Endothelial cell of umbilical vein (primary cell): ENCODE results near the gene CDHR1. TPM values are rescaled to one million over a fixed set of nuclear protein-coding genes. Genes with fewer than 3 reads are reported as not detected.

Experiments
- BruUV-seq: library from RNA; stranded (reverse); fragments of 400-500 nt; replicated peaks from 2 replicates; lab custom pipeline; 2021; lab: Mats Ljungman, UMichigan
- CTCF ChIA-PET: fragments of 300-600, 350-600 bp; sonication (Branson Sonifier 250); formaldehyde crosslinking; loops from one replicate; lab custom pipeline; 2021; ENCODE audit warnings: antibody characterized with exemption, inconsistent platforms; lab: Charles Lee
- POLR2A ChIA-PET: fragments of 300-600, 350-600 bp; sonication (Branson Sonifier 250); formaldehyde crosslinking; loops from one replicate; lab custom pipeline; 2021; ENCODE audit warnings: antibody characterized with exemption, inconsistent platforms; lab: Charles Lee
- DNase-seq: peaks from one replicate; pipeline ENCODE4 v3.0.0-alpha.2; 2011; ENCODE audit warnings: low read depth, low spot score
- FAIRE-seq: peaks from 2 replicates; lab custom pipeline; 2011; peaks lifted over from hg19 to GRCh38; lab: Jason Lieb, UNC
- H2AFZ ChIP-seq: 2 replicates; pipeline ENCODE4 v1.6.0; 2012; ENCODE audit warnings: low read depth, low read length, control low read depth, inconsistent platforms
- H3K27ac ChIP-seq: 2 replicates; pipeline ENCODE4 v1.5.1; 2011; ENCODE audit warnings: low read depth, mild to moderate bottlenecking, control low read depth, low read length, moderate library complexity; ENCODE audit not compliant: insufficient read depth
- H3K27me3 ChIP-seq, 2 experiments: 2 replicates each; pipeline versions ENCODE4 v1.6.0 to v1.6.1; 2011; ENCODE audit warnings: low read length in 2 of 2, mixed read lengths in 1 of 2; ENCODE audit not compliant: control insufficient read depth in 2 of 2, insufficient read depth in 2 of 2
- H3K36me3 ChIP-seq, 2 experiments: 2 replicates in 1 of 2; 3 replicates in 1 of 2; pipeline ENCODE4 v1.5.1; 2011; ENCODE audit warnings: low read length in 2 of 2, mild to moderate bottlenecking in 1 of 2, moderate library complexity in 1 of 2; ENCODE audit not compliant: control insufficient read depth in 2 of 2, insufficient read depth in 2 of 2; ENCODE audit errors: extremely low read depth in 1 of 2
- H3K4me1 ChIP-seq: 3 replicates; pipeline ENCODE4 v1.5.1; 2011; ENCODE audit warnings: mild to moderate bottlenecking, low read length; ENCODE audit not compliant: control insufficient read depth, insufficient read depth; ENCODE audit errors: extremely low read depth
- H3K4me2 ChIP-seq: 2 replicates; pipeline ENCODE4 v1.6.1; 2011; ENCODE audit warnings: low read length, control low read depth, mixed read lengths; ENCODE audit not compliant: insufficient read depth
- H3K4me3 ChIP-seq, 3 experiments: fragments of 200-600 bp in 1 of 3; sonication (generic), shearing (Covaris generic) in 1 of 3; replicated peaks in 1 of 3; 2 replicates each; pipeline ENCODE4 v1.5.1; 2011 to 2016; ENCODE audit warnings: control low read depth in 3 of 3, low read length in 3 of 3, mild to moderate bottlenecking in 2 of 3, inconsistent platforms in 1 of 3, low read depth in 1 of 3, moderate library complexity in 1 of 3; ENCODE audit not compliant: insufficient read depth in 1 of 3
- H3K79me2 ChIP-seq: 2 replicates; pipeline ENCODE4 v1.6.0; 2012; ENCODE audit warnings: low read length, inconsistent platforms; ENCODE audit not compliant: control insufficient read depth, insufficient read depth
- H3K9ac ChIP-seq: replicated peaks from 2 replicates; pipeline ENCODE3; 2011; ENCODE audit warnings: low read length, control low read depth; ENCODE audit not compliant: insufficient read depth; ENCODE audit errors: extremely low read depth
- H3K9me1 ChIP-seq: replicated peaks from 3 replicates; pipeline ENCODE4 v1.6.0; 2011; ENCODE audit warnings: mild to moderate bottlenecking, low read length; ENCODE audit not compliant: control insufficient read depth, insufficient read depth; ENCODE audit errors: extremely low read depth
- H3K9me3 ChIP-seq: replicated peaks from 2 replicates; pipeline ENCODE4 v1.5.1; 2012; ENCODE audit warnings: low read length, inconsistent platforms; ENCODE audit not compliant: control insufficient read depth, insufficient read depth
- H4K20me1 ChIP-seq: replicated peaks from 2 replicates; pipeline ENCODE3; 2011; ENCODE audit warnings: mild to moderate bottlenecking, low read length; ENCODE audit not compliant: control insufficient read depth, insufficient read depth; ENCODE audit errors: extremely low read depth
- CTCF ChIP-seq, 2 donors: IDR thresholded peaks; 1 replicate in 1 of 2; 2 replicates in 1 of 2; pipeline ENCODE4 v1.5.1; 2011; ENCODE audit warnings: low read length in 2 of 2, mild to moderate bottlenecking in 2 of 2, moderate library complexity in 2 of 2, control low read depth in 1 of 2, inconsistent platforms in 1 of 2, low read depth in 1 of 2; ENCODE audit not compliant: insufficient read depth in 1 of 2; ENCODE audit errors: extremely low read depth in 1 of 2
- EZH2 ChIP-seq: IDR thresholded peaks from 2 replicates; pipeline ENCODE4 v1.6.1; 2012; ENCODE audit warnings: borderline replicate concordance, low read depth, mild to moderate bottlenecking, moderate library complexity, low read length, inconsistent platforms; ENCODE audit not compliant: severe bottlenecking
- FOS ChIP-seq: IDR thresholded peaks from 2 replicates; pipeline ENCODE4 v1.6.1; 2011; ENCODE audit warnings: mild to moderate bottlenecking, low read length, moderate library complexity, borderline replicate concordance; ENCODE audit not compliant: insufficient read depth
- GATA2 ChIP-seq: IDR thresholded peaks from 2 replicates; pipeline ENCODE4 v1.7.0; 2011; ENCODE audit warnings: low read depth, mild to moderate bottlenecking, moderate library complexity, mixed read lengths, low read length; ENCODE audit not compliant: insufficient read length, insufficient read depth
- JUN ChIP-seq: IDR thresholded peaks from 2 replicates; pipeline ENCODE4 v1.6.1; 2011; ENCODE audit warnings: borderline replicate concordance, low read depth; ENCODE audit not compliant: insufficient read length, insufficient read depth
- MYC ChIP-seq: IDR thresholded peaks from one replicate; pipeline ENCODE4 v1.6.1; 2011; ENCODE audit warnings: mild to moderate bottlenecking, low read depth, low read length
- POLR2A ChIP-seq: IDR thresholded peaks from 2 replicates; pipeline ENCODE4 v1.6.1; 2012; ENCODE audit warnings: low read depth, mild to moderate bottlenecking, control low read depth, low read length
- POLR2AphosphoS5 ChIP-seq: IDR thresholded peaks from 2 replicates; pipeline ENCODE4 v1.6.1; 2012; ENCODE audit warnings: low read depth, mild to moderate bottlenecking, control low read depth, low read length, moderate library complexity; ENCODE audit not compliant: insufficient read depth
- dilution Hi-C: fragments of 300-500 bp; cut with MboI; formaldehyde crosslinking; loops from one replicate; pipeline ENCODE4 v1.15.0; 2019; ENCODE audit warnings: low sequenced_read_pairs; ENCODE audit not compliant: extremely low pct_ligation_motif_present
- intact Hi-C: fragments of 100-400 bp; cut with micrococcal nuclease; formaldehyde crosslinking; loops from one replicate; pipeline ENCODE4 v1.10.0; 2022
- polyA plus RNA-seq, 4 experiments: library from polyadenylated mRNA; depleted of rRNA in 3 of 4; stranded (reverse) in 3 of 4; unstranded in 1 of 4; fragments of >200 nt; gene quantifications; 2 replicates each; pipeline versions ENCODE4 v1.2.1 to v1.2.3, GENCODE V29; 2011 to 2012; ENCODE audit warnings: missing spikeins in 1 of 4
- total RNA-seq: library from RNA; stranded (reverse); gene quantifications from 2 replicates; pipeline ENCODE4 v1.2.3, GENCODE V29; 2021
- TF ChIP-seq, protein P1 (sequence below): IDR thresholded peaks from 2 replicates; pipeline ENCODE4 v1.6.1; 2011; ENCODE audit not compliant: insufficient read depth, insufficient read length

Gene CDHR1
- total and polyA plus RNA-seq, 2 donors (not counting 3 experiments of a cell fraction or from before 2014, with no cell fraction given) = 0.11 to 0.53 TPM

GRCh38 chr10:84190621-84191020 lies 3.7 kb upstream of the CDHR1 start:
- Histone ChIP-seq H3K27ac (no peak overlapping the region), H3K4me2 (no peak overlapping the region), H3K9ac (no peak overlapping the region), H2AFZ (no peak overlapping the region), H3K9me3 (no peaks in the 10 kb centered on the region), H3K79me2 (no peaks in the 10 kb centered on the region), H3K36me3 (no peaks in the 10 kb centered on the region), H3K4me1 (no peaks in the 10 kb centered on the region), H3K27me3 (peaks cover 21 to 24% of the 10 kb centered on the region in 2 experiments), H3K4me3 (no peak overlapping the region), H3K9me1 (no peaks in the 10 kb centered on the region), H4K20me1 (no peaks in the 10 kb centered on the region)
- no TSS peak for BruUV-seq
- dilution Hi-C loops (no loop called here), intact Hi-C loops (no loop called here)
- DNase-seq (no peak), FAIRE-seq (no peak)
- POLR2A ChIA-PET = no interaction called here
- no peak for TF ChIP-seq CTCF (IDR thresholded peaks at IDR 0.05; ENCODE audit: extremely low read depth in 1 of 2, insufficient read depth in 1 of 2, low read depth in 1 of 2, low read length in 2 of 2)
- no peak for TF ChIP-seq MYC
- TF ChIP-seq GATA2 = no peak
- no peak for TF ChIP-seq POLR2A
- no peak for TF ChIP-seq EZH2
- no peak for TF ChIP-seq POLR2AphosphoS5
- no peak for TF ChIP-seq FOS
- TF ChIP-seq JUN = no peak
- TF ChIP-seq, protein P1, sequence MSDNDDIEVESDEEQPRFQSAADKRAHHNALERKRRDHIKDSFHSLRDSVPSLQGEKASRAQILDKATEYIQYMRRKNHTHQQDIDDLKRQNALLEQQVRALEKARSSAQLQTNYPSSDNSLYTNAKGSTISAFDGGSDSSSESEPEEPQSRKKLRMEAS = no peak
- CTCF ChIA-PET = no interaction called here
